ENCODE data around the gene ZNF543.
"Not testable (repeated sequence)": the region's sequence is repeated elsewhere in the genome, so short reads cannot be mapped to it uniquely, and the experiment has no call there.

DNA sequence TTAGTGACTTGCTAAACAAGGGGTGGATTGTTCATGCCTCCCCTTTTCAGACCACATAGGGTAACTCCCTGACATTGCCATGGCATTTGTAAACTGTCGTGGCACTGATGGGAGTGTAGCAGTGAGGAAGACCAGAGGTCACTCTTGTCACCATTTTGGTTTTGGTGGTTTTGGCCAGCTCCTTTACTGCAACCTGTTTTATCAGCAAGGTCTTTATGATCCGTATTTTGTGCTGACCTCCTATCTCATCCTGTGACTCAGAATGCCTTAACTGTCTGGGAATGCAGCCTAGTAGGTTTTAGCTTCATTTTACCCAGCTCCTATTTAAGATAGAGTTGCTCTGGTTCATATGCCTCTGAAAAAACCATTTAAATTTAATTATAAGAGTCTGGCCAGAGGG is 41.8 kb upstream of the ZNF543 start:
- not testable (repeated sequence) for TF ChIP-seq CTCF (IDR thresholded peaks at IDR 0.05; ENCODE audit: low read length); EZH2phosphoT487 (IDR thresholded peaks at IDR 0.05; ENCODE audit: low read length); EZH2 (optimal IDR thresholded peaks at IDR 0.05; ENCODE audit: low read depth, low read length)

Measured in MM.1S (cell line).